ENCODE data around the gene STAMBPL1.

STAMBPL1 gene

GRCh38 chr10:88958721-88959120, 78.7 kb downstream of the STAMBPL1 start:
- no peak for DNase-seq

DNA sequence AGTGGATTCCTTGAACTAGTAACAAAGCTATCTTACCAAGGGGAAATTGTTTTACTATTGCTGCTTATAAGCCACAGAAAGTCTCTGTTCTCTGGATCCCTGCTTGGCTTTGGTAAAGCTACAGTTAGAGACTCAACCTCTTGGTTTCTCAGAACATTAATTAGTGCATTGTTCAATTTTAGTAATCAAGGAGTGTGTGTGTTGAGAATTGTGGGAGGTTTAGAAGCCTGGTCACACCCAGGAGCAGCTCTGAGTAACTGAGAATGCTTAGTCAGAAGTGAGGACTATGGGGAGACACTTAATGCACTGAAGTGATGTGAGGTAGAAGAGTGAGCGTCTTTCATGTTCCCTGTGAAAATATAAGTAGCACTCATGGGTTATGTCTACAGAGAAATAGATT, 80.8 kb downstream of the STAMBPL1 start:
- DNase-seq = no peak

GRCh38 chr10:88961266-88961665, 81.2 kb downstream of the STAMBPL1 start:
- no peak for DNase-seq

DNA sequence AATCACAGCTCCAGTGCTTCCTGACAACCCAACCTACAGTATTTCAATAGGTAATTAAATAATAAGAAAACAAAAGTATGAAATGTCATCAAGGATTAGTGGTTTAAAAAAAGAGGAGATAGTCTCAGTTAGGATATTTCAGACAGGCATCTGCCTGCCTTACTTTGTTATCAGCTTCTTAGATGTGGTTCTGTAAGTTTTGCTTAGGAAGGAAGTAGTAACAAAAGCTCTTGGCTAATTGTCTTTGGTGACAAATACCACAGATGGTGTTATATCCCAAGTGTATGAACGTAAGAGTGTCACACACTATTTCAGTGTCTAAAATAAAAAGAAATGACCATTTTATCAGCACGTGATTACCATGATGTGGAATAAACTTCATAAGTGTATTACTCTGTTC, 82.3 kb downstream of the STAMBPL1 start:
- no peak for DNase-seq

DNA sequence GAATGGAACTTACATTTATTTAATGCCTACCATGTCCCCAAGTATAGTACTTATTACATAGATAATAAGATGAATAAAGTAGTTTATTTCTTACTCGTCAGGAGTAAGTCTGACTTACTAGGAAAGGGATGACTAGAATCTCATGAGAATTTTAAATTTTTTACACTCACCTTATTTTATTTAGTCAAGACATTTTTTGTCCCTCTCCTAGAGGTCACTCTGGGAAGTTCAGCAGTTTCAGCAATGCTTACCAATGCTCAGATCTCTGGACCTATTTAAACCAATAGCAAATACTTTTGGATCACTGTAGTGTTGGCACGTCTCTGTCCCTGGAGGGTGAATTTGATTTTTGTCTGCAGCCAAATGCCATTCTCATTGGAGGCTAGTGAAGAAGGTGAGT, 83.3 kb downstream of the STAMBPL1 start:
- DNase-seq = no peak

- no peak for DNase-seq
Observed at GRCh38 chr10:88964360-88964759, 84.3 kb downstream of the STAMBPL1 start.

- no peak for DNase-seq
Observed at GRCh38 chr10:88964869-88965415, 84.9 kb downstream of the STAMBPL1 start.

DNA sequence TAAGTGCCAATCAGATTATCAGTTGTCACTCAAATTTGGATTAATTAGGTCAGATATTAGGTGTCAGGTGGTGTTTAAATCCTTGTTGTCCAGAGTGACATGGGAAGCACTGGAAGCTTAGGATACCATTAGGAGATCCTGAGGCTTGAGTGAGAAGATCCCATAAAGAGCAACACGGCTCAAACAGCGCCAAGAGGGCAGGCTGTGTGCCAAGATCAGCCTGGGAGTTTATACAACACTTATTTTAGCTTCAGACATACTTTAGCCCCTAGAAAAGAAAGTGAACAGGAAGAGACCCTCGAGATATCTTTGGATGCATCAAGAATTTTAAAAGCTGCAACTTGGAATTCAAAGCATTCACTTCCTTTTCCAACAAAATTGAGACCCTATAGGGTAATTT, 86.8 kb downstream of the STAMBPL1 start:
- no peak for DNase-seq

DNA sequence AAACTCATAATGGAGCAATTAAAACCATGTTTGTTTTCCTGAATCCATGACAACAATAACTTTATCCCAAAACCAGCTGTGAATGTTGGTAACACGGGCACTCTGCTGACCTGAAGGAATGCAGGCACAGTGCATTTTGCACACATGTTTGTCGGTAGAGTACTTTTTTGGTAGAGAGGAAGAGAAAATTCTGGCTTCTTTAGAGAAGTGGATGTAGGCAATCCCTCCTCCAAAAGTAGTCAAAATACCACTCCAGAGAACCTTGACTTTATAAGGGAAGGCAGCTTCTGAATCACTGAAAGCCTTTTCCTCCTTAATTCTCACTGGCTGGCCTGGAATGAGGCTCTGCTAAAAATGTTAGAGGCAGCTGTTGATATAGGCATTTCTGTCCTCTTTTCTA, 88.3 kb downstream of the STAMBPL1 start:
- no peak for DNase-seq

- DNase-seq = no peak
Observed at GRCh38 chr10:88971221-88972061, 91.4 kb downstream of the STAMBPL1 start.

All from amniotic stem cell (primary cell).